COLO668 (cell line): ENCODE results near the gene ANP32B.
"Not testable (repeated sequence)": the region's sequence is repeated elsewhere in the genome, so short reads cannot be mapped to it uniquely, and the experiment has no call there.

Source experiments
- DNase-seq: peaks from one replicate; lab custom pipeline; 2025; ENCODE audit not compliant: unreplicated experiment; lab: John Stamatoyannopoulos, UW

ANP32B gene

GRCh38 chr9:97982683-97983588 is at the start of gene ANP32B:
Gene ANP32B, plus strand, starts transcription at chr9:97983341. Its CDS starts 215 bp downstream, at chr9:97983556.
- peak; percentile 96 for DNase-seq

- DNase-seq, result no peak
Measured at GRCh38 chr9:97934321-97935115, 48.6 kb upstream of the ANP32B start.

GRCh38 chr9:97935276-97935675 is 47.9 kb upstream of the ANP32B start:
- DNase-seq, result no peak

GRCh38 chr9:97936998-97937397 is 46.1 kb upstream of the ANP32B start:
- no peak for DNase-seq

GRCh38 chr9:97938081-97938644 is 45.0 kb upstream of the ANP32B start, which contains the start of gene HEMGN:
Gene HEMGN, minus strand, starts transcription at chr9:97938172. Its CDS starts 36 bp downstream, at chr9:97938136.
- no peak for DNase-seq

GRCh38 chr9:97940233-97940632 is 42.9 kb upstream of the ANP32B start:
- no peak for DNase-seq

GRCh38 chr9:97940741-97941140 is 42.4 kb upstream of the ANP32B start:
- DNase-seq, result no peak

GRCh38 chr9:97941323-97941722 is 41.8 kb upstream of the ANP32B start:
- no peak for DNase-seq

- DNase-seq, result no peak
Measured at GRCh38 chr9:97943308-97943855, 39.8 kb upstream of the ANP32B start.

GRCh38 chr9:97944612-97945011 is 38.5 kb upstream of the ANP32B start:
- no peak for DNase-seq

- DNase-seq, result not testable (repeated sequence)
Measured at GRCh38 chr9:97945470-97945869, 37.7 kb upstream of the ANP32B start.

GRCh38 chr9:97947094-97947493 is 36.0 kb upstream of the ANP32B start:
- DNase-seq, result not testable (repeated sequence)

GRCh38 chr9:97950873-97951272 is 32.3 kb upstream of the ANP32B start:
- peak; percentile 22 for DNase-seq

- peak; percentile 43 for DNase-seq
Measured at GRCh38 chr9:97954550-97954989, 28.6 kb upstream of the ANP32B start.

- no peak for DNase-seq
Measured at GRCh38 chr9:97956331-97956730, 26.8 kb upstream of the ANP32B start.

- no peak for DNase-seq
Measured at GRCh38 chr9:97958812-97959511, 24.2 kb upstream of the ANP32B start.

- DNase-seq, result no peak
Measured at GRCh38 chr9:97959585-97959984, 23.6 kb upstream of the ANP32B start.

GRCh38 chr9:97960678-97961328 is 22.3 kb upstream of the ANP32B start:
- DNase-seq, result not testable (repeated sequence)

GRCh38 chr9:97961361-97961760 is 21.8 kb upstream of the ANP32B start:
- no peak for DNase-seq

- DNase-seq, result no peak
Measured at GRCh38 chr9:97962136-97962535, 21.0 kb upstream of the ANP32B start.
